OCI-LY3 (cell line): Measurements from ENCODE around the gene CHD5.

Experiments
- H2AFZ ChIP-seq: fragments of 200-600, 300-600 bp; shearing (Covaris generic); 2 replicates; pipeline ENCODE4 v1.6.0; 2014; ENCODE audit warnings: antibody characterized with exemption, low read depth, low read length
- H3K27ac ChIP-seq: fragments of 200-600, 300-600 bp; sonication (generic); 2 replicates; pipeline ENCODE4 v1.5.1; 2014; ENCODE audit warnings: mild to moderate bottlenecking, low read length, moderate library complexity, mixed read lengths
- H3K27me3 ChIP-seq: fragments of 200-600, 300-600 bp; sonication (generic); 2 replicates; pipeline ENCODE4 v1.6.1; 2014; ENCODE audit warnings: low read depth, low read length, mixed read lengths
- H3K36me3 ChIP-seq: fragments of 200-600, 300-600 bp; sonication (generic); replicated peaks from 2 replicates; pipeline ENCODE3; 2014; ENCODE audit warnings: low read depth, low read length, mixed read lengths
- H3K4me1 ChIP-seq: fragments of 300-600, 200-600 bp; sonication (generic); 2 replicates; pipeline ENCODE4 v1.6.1; 2014; ENCODE audit warnings: low read length, mixed read lengths
- H3K4me2 ChIP-seq: fragments of 200-600, 300-600 bp; sonication (generic); 2 replicates; pipeline ENCODE4 v1.6.1; 2014; ENCODE audit warnings: low read length, mixed read lengths
- H3K4me3 ChIP-seq: fragments of 300-600, 200-600 bp; sonication (generic); 2 replicates; pipeline ENCODE4 v1.5.1; 2014; ENCODE audit warnings: antibody characterized with exemption, mild to moderate bottlenecking, low read length, moderate library complexity
- H3K79me2 ChIP-seq: fragments of 300-600, 200-600 bp; shearing (Covaris generic); 2 replicates; pipeline ENCODE4 v1.6.1; 2014; ENCODE audit warnings: mild to moderate bottlenecking, low read length, mixed read lengths
- H3K9ac ChIP-seq: fragments of 300-600, 200-600 bp; shearing (Covaris generic); 2 replicates; pipeline ENCODE4 v1.6.0; 2014; ENCODE audit warnings: mild to moderate bottlenecking, low read length, moderate library complexity
- H3K9me3 ChIP-seq: fragments of 200-600, 300-600 bp; shearing (Covaris generic); 2 replicates; pipeline ENCODE4 v1.6.1; 2014; ENCODE audit warnings: low read length, mixed read lengths; ENCODE audit not compliant: insufficient read depth
- H4K20me1 ChIP-seq: fragments of 200-600, 300-600 bp; sonication (generic); 2 replicates; pipeline ENCODE4 v1.6.1; 2016; ENCODE audit warnings: low read length, mixed read lengths; ENCODE audit not compliant: insufficient read depth
- CTCF ChIP-seq: fragments of 200-600, 300-600 bp; sonication (generic); IDR thresholded peaks from 2 replicates; pipeline ENCODE4 v1.5.1; 2014; ENCODE audit warnings: antibody characterized with exemption, low read length, low read depth
- EZH2phosphoT487 ChIP-seq: fragments of 200-600 bp; shearing (Covaris generic); IDR thresholded peaks from 2 replicates; pipeline ENCODE4 v1.6.1; 2018; ENCODE audit warnings: antibody characterized with exemption, mixed run types, low read depth

Gene CHD5

GRCh38 chr1:6074192-6074901 lies 105.8 kb downstream of the CHD5 start:
- H3K36me3 ChIP-seq = peaks cover 9% of the 10 kb centered on the region
- H3K27ac ChIP-seq = no peak overlapping the region
- no peaks in the 10 kb centered on the region for H3K4me1 ChIP-seq
- H3K27me3 ChIP-seq = no peaks in the 10 kb centered on the region
- H3K9me3 ChIP-seq = no peaks in the 10 kb centered on the region
- H3K79me2 ChIP-seq = no peaks in the 10 kb centered on the region
- H3K9ac ChIP-seq = no peak overlapping the region
- no peak overlapping the region for H2AFZ ChIP-seq
- H3K4me3 ChIP-seq = no peak overlapping the region
- H4K20me1 ChIP-seq = peaks cover 14% of the 10 kb centered on the region; the same call in 1 of the 2 replicates
- no peak for TF ChIP-seq EZH2phosphoT487
- TF ChIP-seq CTCF = no peak
- no peak overlapping the region for H3K4me2 ChIP-seq

GRCh38 chr1:6073480-6074053 lies 106.6 kb downstream of the CHD5 start:
- no peak overlapping the region for H3K27ac ChIP-seq
- no peak overlapping the region for H3K4me3 ChIP-seq
- no peak for TF ChIP-seq EZH2phosphoT487
- no peak for TF ChIP-seq CTCF
- peaks cover 15% of the 10 kb centered on the region; the same call in 1 of the 2 replicates for H4K20me1 ChIP-seq
- no peaks in the 10 kb centered on the region for H3K4me1 ChIP-seq
- no peak overlapping the region for H3K4me2 ChIP-seq
- no peaks in the 10 kb centered on the region for H3K9me3 ChIP-seq
- no peaks in the 10 kb centered on the region for H3K27me3 ChIP-seq
- no peak overlapping the region for H2AFZ ChIP-seq
- no peaks in the 10 kb centered on the region for H3K79me2 ChIP-seq
- no peak overlapping the region for H3K9ac ChIP-seq
- peaks cover 9% of the 10 kb centered on the region for H3K36me3 ChIP-seq

GRCh38 chr1:6072774-6073479 lies 107.2 kb downstream of the CHD5 start:
- H2AFZ ChIP-seq = no peak overlapping the region
- no peaks in the 10 kb centered on the region for H3K27me3 ChIP-seq
- no peaks in the 10 kb centered on the region for H3K4me1 ChIP-seq
- H3K4me2 ChIP-seq = no peak overlapping the region
- H3K27ac ChIP-seq = no peak overlapping the region
- no peaks in the 10 kb centered on the region for H3K79me2 ChIP-seq
- H4K20me1 ChIP-seq = peaks cover 15% of the 10 kb centered on the region; the same call in 1 of the 2 replicates
- H3K9ac ChIP-seq = no peak overlapping the region
- peaks cover 9% of the 10 kb centered on the region for H3K36me3 ChIP-seq
- no peak overlapping the region for H3K4me3 ChIP-seq
- H3K9me3 ChIP-seq = no peaks in the 10 kb centered on the region
- TF ChIP-seq EZH2phosphoT487 (no peak), CTCF (no peak)

GRCh38 chr1:6071219-6071618 lies 108.9 kb downstream of the CHD5 start:
- peaks cover 21% of the 10 kb centered on the region; the same call in 1 of the 2 replicates for H4K20me1 ChIP-seq
- H3K4me2 ChIP-seq = no peak overlapping the region
- no peak for TF ChIP-seq CTCF
- TF ChIP-seq EZH2phosphoT487 = no peak
- no peak overlapping the region for H3K27ac ChIP-seq
- H3K36me3 ChIP-seq = peaks cover 9% of the 10 kb centered on the region
- no peaks in the 10 kb centered on the region for H3K4me1 ChIP-seq
- H3K4me3 ChIP-seq = no peak overlapping the region
- H3K9ac ChIP-seq = no peak overlapping the region
- H3K9me3 ChIP-seq = no peaks in the 10 kb centered on the region
- H3K27me3 ChIP-seq = no peaks in the 10 kb centered on the region
- H3K79me2 ChIP-seq = no peaks in the 10 kb centered on the region
- no peak overlapping the region for H2AFZ ChIP-seq
